ENCODE results near the gene ECM1. TPM values are rescaled to one million over a fixed set of nuclear protein-coding genes. Genes with fewer than 3 reads are reported as not detected.

ECM1 gene
- polyA plus RNA-seq, 1 experiment: 122 TPM

DNA sequence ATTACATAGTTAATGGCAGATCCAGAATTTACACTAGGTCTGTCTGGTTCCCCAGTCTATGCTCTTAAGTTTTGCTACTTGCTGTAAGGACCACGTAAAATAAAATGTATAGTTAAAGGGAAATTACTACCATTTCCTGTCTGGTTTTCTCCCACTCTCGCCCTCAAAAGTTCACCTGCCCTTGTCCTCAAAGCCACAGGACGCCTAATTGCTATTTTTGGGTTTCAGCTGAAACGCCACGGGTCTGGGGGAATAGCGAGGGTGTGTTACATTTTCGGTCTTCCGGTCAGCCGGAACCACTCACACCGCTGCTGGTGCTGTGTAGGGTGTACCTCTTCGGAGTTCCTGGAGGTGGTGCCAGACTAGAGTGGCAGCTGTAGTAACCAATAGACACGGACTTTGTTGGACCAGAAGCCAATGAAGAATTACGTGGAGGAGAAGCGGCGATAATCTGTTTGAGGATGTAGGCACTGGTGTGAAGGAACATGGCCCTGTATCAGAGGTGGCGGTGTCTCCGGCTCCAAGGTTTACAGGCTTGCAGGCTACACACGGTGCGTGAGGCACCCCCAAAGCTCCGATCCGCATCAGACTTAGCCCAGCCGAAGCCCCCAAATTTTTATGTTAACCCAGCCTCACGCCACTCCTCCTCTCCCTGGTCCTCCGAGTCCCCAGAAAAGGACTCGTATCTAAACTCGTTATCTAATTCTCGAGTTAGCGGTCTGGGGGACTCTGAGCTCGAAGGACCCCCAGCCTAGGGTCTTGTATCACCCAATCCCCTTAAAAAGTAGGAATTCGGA, 20.7 kb upstream of the ECM1 start, which contains the start of gene TARS2:
TARS2 (plus strand) TSS at position 454 of the 797 bp plus-strand sequence; CDS start at position 486, 32 bp downstream.
- Histone ChIP-seq H3K27ac (ENCODE audit: low read depth, low read length) (peak within 1 kb of the TSS; percentile 53), H3K9me3 (ENCODE audit: control insufficient read depth, insufficient read depth, low read length) (no peaks in the 10 kb centered on the region), H3K27me3 (ENCODE audit: control insufficient read depth, insufficient read depth, low read length) (no peaks in the 10 kb centered on the region), H3K4me3 (ENCODE audit: low read depth, low read length) (peak within 1 kb of the TSS; percentile 96)
- peak; percentile 98 for DNase-seq (ENCODE audit: low read depth, low spot score)
- CTCF ChIA-PET: interaction anchor here (1.8 kb wide), 1 partner anchor 74 kb away, joined by 8 read pairs; no protein-coding TSS in a partner anchor
- TF ChIP-seq CTCF (IDR thresholded peaks at IDR 0.05; ENCODE audit: low read depth, low read length): peak; percentile 23; the same call in 1 of the 2 replicates
- POLR2A ChIA-PET: interaction anchor here (0.6 to 1.3 kb wide), 5 partner anchors 9 to 300 kb away, joined by 3 to 4 read pairs (median 3); partner anchors contain the start of genes ECM1 and FALEC

DNA sequence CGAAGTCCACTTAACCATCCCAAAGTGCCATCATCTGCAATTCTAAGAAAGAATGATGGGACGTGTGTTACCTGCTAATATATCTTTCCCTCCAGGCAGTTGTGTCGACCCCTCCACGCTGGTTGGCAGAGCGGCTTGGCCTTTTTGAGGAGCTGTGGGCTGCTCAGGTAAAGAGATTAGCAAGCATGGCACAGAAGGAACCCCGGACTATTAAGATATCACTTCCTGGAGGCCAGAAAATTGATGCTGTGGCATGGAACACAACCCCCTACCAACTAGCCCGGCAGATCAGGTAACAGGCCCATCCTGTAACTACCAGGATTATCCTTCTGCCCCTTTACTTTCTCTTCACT, 20.2 kb upstream of the ECM1 start:
- POLR2A ChIA-PET: interaction anchor here (0.6 to 1.3 kb wide), 4 partner anchors 8 to 28 kb away, joined by 3 to 4 read pairs (median 4); partner anchors contain the start of gene FALEC

GRCh38 chr1:150493175-150493574, 14.7 kb upstream of the ECM1 start:
- ChIA-PET POLR2A (no interaction called here), CTCF (no interaction called here)
- H3K27ac ChIP-seq (ENCODE audit: low read depth, low read length): no peak overlapping the region
- H3K4me3 ChIP-seq (ENCODE audit: low read depth, low read length): no peak overlapping the region
- no peak for TF ChIP-seq CTCF (IDR thresholded peaks at IDR 0.05; ENCODE audit: low read depth, low read length)
- no peak for DNase-seq (ENCODE audit: low read depth, low spot score)
- H3K9me3 ChIP-seq (ENCODE audit: control insufficient read depth, insufficient read depth, low read length): no peaks in the 10 kb centered on the region
- H3K27me3 ChIP-seq (ENCODE audit: control insufficient read depth, insufficient read depth, low read length): no peaks in the 10 kb centered on the region

More for the DNA sequence above, 20.2 kb upstream of the ECM1 start:
- peak overlapping the region; percentile 96 for H3K4me3 ChIP-seq (ENCODE audit: low read depth, low read length)
- CTCF ChIA-PET: no interaction called here
- H3K27me3 ChIP-seq (ENCODE audit: control insufficient read depth, insufficient read depth, low read length): no peaks in the 10 kb centered on the region
- TF ChIP-seq CTCF (IDR thresholded peaks at IDR 0.05; ENCODE audit: low read depth, low read length): no peak
- H3K27ac ChIP-seq (ENCODE audit: low read depth, low read length): no peak overlapping the region
- H3K9me3 ChIP-seq (ENCODE audit: control insufficient read depth, insufficient read depth, low read length): no peaks in the 10 kb centered on the region
- DNase-seq (ENCODE audit: low read depth, low spot score): no peak

DNA sequence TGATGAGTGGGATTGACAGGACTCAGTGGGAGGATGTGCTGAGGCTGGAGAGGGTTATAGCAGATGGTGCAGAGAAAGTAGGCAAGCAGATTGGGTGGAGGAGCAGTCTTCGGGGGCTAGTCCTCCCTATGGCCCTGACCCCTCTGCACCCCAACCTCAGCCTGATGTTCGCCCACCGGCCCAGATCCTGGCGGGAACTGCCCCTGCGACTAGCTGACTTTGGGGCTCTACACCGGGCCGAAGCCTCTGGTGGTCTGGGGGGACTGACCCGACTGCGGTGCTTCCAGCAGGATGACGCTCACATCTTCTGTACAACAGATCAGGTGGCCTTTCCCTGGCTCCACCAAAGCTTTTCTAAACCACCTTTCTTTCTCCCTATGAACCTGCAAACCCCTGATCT, 9.6 kb upstream of the ECM1 start:
- H3K27me3 ChIP-seq (ENCODE audit: control insufficient read depth, insufficient read depth, low read length): no peaks in the 10 kb centered on the region
- no peak overlapping the region for H3K27ac ChIP-seq (ENCODE audit: low read depth, low read length)
- DNase-seq (ENCODE audit: low read depth, low spot score): no peak
- no peak overlapping the region for H3K4me3 ChIP-seq (ENCODE audit: low read depth, low read length)
- CTCF ChIA-PET: no interaction called here
- no peak for TF ChIP-seq CTCF (IDR thresholded peaks at IDR 0.05; ENCODE audit: low read depth, low read length)
- H3K9me3 ChIP-seq (ENCODE audit: control insufficient read depth, insufficient read depth, low read length): no peaks in the 10 kb centered on the region
- POLR2A ChIA-PET: no interaction called here

DNA sequence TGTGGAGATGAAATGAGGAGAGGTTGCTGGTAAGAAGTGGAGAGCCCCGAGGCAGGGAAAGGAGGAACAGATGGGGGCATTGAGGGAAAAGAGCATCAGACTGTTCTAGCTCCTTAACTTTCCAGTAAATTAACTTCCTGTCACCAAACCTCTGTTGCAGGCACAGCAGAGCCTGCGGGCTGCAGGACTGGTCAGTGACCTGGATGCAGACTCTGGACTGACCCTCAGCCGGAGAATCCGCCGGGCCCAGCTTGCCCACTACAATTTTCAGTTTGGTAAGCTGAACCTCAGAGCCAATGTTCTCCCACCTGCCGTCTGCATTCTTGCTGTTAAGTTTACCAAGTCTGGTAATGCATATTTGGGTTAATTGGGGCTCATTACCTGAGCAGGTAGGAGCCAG, 2.5 kb upstream of the ECM1 start:
- no peak overlapping the region for H3K27ac ChIP-seq (ENCODE audit: low read depth, low read length)
- H3K27me3 ChIP-seq (ENCODE audit: control insufficient read depth, insufficient read depth, low read length): no peaks in the 10 kb centered on the region
- no peak for DNase-seq (ENCODE audit: low read depth, low spot score)
- H3K4me3 ChIP-seq (ENCODE audit: low read depth, low read length): no peak overlapping the region
- POLR2A ChIA-PET: no interaction called here
- H3K9me3 ChIP-seq (ENCODE audit: control insufficient read depth, insufficient read depth, low read length): no peaks in the 10 kb centered on the region
- CTCF ChIA-PET: no interaction called here
- TF ChIP-seq CTCF (IDR thresholded peaks at IDR 0.05; ENCODE audit: low read depth, low read length): no peak
